Stimulated activated CD8-positive, alpha-beta memory T cell treated with anti-CD3 and anti-CD28 coated beads, Interleukin-2, amount 100 ng/mL, for 1 hour (primary cell): ENCODE results near the gene SUPT16H.
A peak's percentile ranks its signal among the peaks of the same experiment; 100 is the strongest.
"Not testable (repeated sequence)": the region's sequence is repeated elsewhere in the genome, so short reads cannot be mapped to it uniquely, and the experiment has no call there.

Source experiments
- DNase-seq, 2 donors: peaks; one replicate each; pipeline ENCODE4 v3.0.0-alpha.2; 2020; ENCODE audit warnings: low read depth in 2 of 2

Gene SUPT16H

GRCh38 chr14:21367582-21368144 lies 16.2 kb downstream of the SUPT16H start:
- DNase-seq, result no peak

- DNase-seq, result no peak
Measured at GRCh38 chr14:21356511-21356910, 27.3 kb downstream of the SUPT16H start.

- no peak for DNase-seq
Measured at GRCh38 chr14:21352587-21352986, 31.2 kb downstream of the SUPT16H start.

GRCh38 chr14:21350539-21350938 lies 33.3 kb downstream of the SUPT16H start:
- no peak for DNase-seq

DNA sequence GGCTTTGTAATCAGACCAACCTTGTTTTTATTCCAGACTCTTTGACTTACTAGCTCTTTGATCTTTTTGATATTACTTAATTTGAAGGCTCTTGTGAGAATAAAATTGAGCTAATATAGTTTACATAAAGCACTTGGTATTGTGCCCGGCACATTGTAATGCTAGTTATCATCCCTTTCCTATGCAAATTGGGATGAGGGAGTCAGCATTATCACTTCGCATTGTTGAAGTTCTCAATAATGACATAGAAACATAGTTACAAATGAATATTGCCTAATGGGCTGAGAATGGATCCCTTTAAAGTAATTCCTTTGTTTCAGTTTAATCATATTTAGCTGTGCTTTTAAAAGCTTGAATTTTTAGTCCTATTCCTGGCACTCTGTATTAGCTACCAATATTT lies 36.6 kb downstream of the SUPT16H start:
- no peak for DNase-seq

DNA sequence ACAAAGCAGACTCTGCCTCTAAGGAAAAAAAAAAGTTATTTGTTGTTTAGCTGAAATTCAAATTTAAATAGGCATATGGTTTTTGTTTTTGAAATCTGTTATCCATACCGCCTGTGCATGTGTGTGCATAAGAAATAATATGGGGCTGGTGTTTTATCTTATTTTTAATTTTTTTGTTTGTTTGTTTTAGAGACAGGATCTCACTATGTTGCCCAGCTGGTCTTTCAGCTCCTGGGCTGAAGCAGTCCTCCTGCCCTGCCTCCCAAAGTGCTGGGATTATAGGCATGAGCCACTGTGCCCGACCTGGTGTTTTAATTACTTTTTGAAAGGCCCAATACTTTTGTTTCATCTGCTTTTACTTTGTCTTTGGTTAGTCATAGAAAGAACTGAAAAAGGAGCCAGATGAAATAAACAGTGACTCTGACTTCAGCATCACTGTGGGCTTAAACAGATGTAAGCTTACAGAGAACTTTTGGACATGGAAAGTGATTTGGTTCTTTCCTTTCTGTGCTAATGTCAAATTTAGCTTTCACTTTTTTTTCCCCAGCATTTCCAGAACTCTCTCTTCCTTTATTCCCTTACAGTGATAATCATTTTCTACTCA lies 37.2 kb downstream of the SUPT16H start:
- no peak for DNase-seq

DNA sequence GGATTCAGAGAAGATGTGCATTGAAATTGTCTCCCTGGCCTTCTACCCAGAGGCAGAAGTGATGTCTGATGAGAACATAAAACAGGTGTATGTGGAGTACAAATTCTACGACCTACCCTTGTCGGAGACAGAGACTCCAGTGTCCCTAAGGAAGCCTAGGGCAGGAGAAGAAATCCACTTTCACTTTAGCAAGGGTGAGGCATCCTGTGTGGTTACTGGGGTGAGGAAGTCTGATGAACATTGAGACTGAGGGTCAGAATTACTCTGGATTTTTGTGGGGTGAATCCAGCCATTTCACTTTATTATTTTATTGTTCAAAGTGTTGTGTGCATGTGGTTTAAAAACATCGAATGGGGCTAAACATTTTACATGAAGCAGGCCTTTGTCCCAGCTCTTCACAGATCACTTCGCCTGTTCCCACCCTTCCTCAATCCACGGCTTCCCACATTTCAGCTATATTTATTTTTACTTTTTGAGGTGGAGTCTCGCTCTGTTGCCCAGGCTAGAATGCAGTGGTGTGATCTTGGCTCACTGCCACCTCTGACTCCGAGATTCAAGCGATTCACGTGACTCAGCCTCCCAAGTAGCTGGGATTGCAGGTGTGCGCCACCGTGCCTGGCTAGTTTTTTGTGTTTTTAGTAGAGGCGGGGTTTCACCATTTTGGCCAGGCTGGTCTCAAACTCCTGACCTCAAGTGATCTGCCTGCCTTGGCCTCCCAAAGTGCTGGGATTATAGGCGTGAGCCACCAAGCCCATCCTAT lies 40.6 kb downstream of the SUPT16H start:
- DNase-seq, result no peak

GRCh38 chr14:21334202-21334906 lies 49.5 kb downstream of the SUPT16H start:
- no peak for DNase-seq

GRCh38 chr14:21332950-21333349 lies 50.9 kb downstream of the SUPT16H start:
- no peak for DNase-seq

DNA sequence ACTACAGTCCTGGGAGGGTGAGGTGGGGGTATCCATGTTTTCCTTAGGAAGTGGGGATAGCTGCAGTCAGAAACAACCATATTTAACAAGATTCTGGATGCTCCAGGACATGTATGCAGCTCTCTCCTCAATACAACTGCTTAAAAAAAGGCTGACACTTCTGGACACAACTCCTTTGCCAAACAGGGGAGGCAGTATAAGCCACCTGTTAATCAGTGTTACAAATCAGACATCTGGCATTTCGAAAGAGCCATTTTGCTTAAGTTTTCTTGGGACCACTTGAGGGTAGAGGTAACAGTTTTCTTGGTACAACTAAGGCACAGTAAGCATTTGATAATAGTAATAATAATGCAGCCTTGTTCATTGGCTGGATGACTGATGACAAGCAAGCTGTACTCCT lies 56.8 kb downstream of the SUPT16H start:
- DNase-seq, result no peak

GRCh38 chr14:21322716-21323115 lies 61.1 kb downstream of the SUPT16H start:
- DNase-seq, result no peak

- DNase-seq, result no peak
Measured at GRCh38 chr14:21320913-21321312, 62.9 kb downstream of the SUPT16H start.

- DNase-seq, result no peak
Measured at GRCh38 chr14:21317398-21317797, 66.4 kb downstream of the SUPT16H start.

GRCh38 chr14:21313512-21313911 lies 70.3 kb downstream of the SUPT16H start:
- no peak for DNase-seq

- DNase-seq, result no peak
Measured at GRCh38 chr14:21311614-21312013, 72.2 kb downstream of the SUPT16H start.

DNA sequence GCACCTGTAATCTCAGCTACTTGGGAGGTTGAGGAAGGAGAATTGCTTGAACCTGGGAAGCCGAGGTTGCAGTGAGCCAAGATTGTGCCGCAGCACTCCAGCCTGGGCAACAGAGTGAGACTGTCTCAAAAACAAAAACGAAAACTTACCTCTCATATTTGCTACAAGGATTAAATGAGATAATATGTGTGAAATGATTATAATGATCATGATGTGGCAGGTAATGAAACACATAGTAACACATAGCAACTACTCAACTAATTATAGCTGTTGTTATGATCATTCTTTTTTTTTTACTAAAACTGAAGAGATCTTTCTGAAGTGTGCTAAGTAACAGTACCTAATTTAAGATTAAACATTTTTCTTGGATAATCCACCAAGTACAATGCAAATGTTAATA lies 73.9 kb downstream of the SUPT16H start:
- no peak for DNase-seq

- no peak for DNase-seq
Measured at GRCh38 chr14:21309238-21309636, 74.6 kb downstream of the SUPT16H start.

DNA sequence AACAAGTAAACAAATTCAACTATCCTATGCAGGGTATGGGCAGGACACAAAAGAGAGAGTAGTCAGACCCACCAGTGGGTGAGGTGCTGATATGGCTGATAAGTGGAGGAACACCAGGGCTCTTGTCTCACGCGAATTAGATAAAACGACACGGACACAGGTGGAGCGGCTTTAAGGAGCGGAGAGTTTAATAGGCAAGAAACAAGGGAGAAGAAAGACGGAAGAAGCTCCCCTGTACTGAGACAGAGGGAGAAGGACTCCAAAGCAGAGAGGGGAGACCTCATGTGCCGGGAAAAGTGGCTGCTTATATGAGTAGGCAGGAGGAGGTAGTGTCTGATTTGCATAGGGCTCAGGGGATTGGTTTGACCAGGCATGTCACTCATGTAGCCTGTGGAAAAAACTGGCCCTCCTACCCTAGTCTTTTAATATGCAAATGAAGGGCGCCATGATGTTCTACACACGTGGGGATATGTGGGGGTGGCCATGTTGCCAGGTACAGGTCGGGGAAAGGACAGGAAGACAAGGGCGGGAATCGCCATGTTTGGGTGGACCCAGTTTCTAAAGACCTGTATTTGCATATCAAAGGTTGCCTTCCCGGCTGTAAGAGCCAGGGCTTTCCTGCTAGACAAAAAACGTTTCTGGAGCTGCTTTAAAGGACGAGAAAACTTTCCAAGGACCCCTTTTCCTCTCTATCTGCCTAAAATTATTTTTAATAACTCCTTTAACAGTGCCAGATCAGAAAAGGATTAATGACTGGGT lies 75.2 kb downstream of the SUPT16H start:
- peak; percentile 38 to 51 for DNase-seq

DNA sequence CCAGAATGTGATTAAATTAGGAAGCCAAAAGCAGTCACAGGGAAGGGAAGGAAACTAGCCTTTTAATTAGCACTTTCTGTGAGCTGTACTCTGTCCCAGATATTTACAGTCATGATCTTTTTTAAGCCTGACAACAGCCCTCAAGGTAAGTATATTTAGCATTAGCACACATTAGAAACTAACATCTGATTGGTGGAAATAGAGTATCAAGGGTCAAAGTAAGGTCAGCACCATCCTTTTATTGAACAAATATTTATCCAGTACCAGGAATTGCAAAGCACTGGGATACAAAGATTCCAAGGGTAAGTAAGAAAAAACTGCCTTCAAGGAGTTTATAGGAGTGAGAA lies 75.7 kb downstream of the SUPT16H start:
- DNase-seq, result no peak

DNA sequence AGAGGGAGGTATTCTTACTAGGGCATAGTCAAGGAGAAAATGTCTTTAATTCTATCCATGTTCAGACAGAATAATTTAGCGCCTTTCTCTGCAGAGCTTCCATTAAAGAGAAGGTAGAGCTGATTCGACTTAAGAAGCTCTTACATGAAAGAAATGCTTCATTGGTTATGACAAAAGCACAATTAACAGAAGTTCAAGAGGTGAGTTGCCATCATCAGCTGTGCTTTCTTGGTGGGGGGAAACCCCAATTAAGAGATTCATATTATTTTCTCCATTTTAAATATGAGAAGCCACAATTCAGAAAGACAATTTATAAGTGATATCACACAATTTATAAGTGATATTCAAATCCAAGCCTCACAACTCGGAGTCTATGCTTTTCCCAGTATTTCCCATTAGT lies 76.2 kb downstream of the SUPT16H start:
- DNase-seq, result no peak

GRCh38 chr14:21302836-21303140 lies 81.0 kb downstream of the SUPT16H start:
- DNase-seq, result not testable (repeated sequence)
